Fibroblast of lung (primary cell): ENCODE results near the gene ME2.

Experiments
- EZH2 ChIP-seq: IDR thresholded peaks from 2 replicates; pipeline ENCODE4 v1.5.1; 2012; ENCODE audit warnings: low read length, control low read depth, mild to moderate bottlenecking; ENCODE audit errors: missing control alignments
- TF ChIP-seq, protein P1 (sequence below), 2 donors: IDR thresholded peaks in 1 of 2; conservative IDR thresholded peaks in 1 of 2; 1 replicate in 1 of 2; 2 replicates in 1 of 2; pipeline ENCODE4 v1.5.1; 2011 to 2012; ENCODE audit warnings: low read length in 2 of 2, control low read depth in 1 of 2, inconsistent platforms in 1 of 2, low read depth in 1 of 2, mild to moderate bottlenecking in 1 of 2

DNA sequence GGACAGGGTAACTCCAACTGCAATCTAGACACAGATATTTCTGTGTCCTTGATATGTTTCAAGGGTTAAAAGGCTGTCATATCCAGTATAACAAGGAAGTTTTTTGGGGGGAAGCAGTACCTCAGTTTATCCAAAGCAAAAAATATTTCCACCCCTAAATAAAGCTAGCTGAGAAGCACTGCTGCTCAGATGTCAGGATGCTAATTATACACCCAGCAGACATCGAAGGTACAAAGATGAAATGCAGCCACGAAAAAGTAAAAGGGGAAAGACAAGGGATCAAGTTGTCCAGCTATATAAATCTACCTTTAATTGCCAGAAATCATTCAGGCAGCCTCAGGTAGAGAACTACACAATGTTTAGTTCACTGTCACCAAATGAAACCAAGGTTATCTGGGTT lies 115.1 kb downstream of the ME2 start:
- TF ChIP-seq, protein P1, sequence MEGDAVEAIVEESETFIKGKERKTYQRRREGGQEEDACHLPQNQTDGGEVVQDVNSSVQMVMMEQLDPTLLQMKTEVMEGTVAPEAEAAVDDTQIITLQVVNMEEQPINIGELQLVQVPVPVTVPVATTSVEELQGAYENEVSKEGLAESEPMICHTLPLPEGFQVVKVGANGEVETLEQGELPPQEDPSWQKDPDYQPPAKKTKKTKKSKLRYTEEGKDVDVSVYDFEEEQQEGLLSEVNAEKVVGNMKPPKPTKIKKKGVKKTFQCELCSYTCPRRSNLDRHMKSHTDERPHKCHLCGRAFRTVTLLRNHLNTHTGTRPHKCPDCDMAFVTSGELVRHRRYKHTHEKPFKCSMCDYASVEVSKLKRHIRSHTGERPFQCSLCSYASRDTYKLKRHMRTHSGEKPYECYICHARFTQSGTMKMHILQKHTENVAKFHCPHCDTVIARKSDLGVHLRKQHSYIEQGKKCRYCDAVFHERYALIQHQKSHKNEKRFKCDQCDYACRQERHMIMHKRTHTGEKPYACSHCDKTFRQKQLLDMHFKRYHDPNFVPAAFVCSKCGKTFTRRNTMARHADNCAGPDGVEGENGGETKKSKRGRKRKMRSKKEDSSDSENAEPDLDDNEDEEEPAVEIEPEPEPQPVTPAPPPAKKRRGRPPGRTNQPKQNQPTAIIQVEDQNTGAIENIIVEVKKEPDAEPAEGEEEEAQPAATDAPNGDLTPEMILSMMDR (conservative IDR thresholded peaks at IDR 0.05 in 1 of 2, IDR thresholded peaks at IDR 0.05 in 1 of 2; ENCODE audit: low read depth in 1 of 2, low read length in 2 of 2), result no peak
- no peak for TF ChIP-seq EZH2
